ENCODE data around the gene GFOD2. TPM values are rescaled to one million over a fixed set of nuclear protein-coding genes. Genes with fewer than 3 reads are reported as not detected.

GFOD2 gene
- total and polyA plus RNA-seq, 2 of the 8 experiments (the other 6 are each of a cell fraction or from before 2014, with no cell fraction given): 21.4 to 33.2 TPM

GRCh38 chr16:67699265-67699664 is 19.9 kb downstream of the GFOD2 start:
- no peak overlapping the region for H3K18ac ChIP-seq (ENCODE audit: extremely low read depth, low read length)
- H3K27me3 ChIP-seq (replicated peaks in 1 of 4; ENCODE audit: control insufficient read depth in 3 of 4, extremely low read depth in 1 of 4, insufficient read depth in 3 of 4, low read length in 3 of 4): no peaks in the 10 kb centered on the region
- H4K8ac ChIP-seq (ENCODE audit: extremely low read depth, insufficient read depth, low read length): no peak overlapping the region
- H3K9ac ChIP-seq (replicated peaks in 1 of 4; ENCODE audit: extremely low read depth in 1 of 4, low read depth in 3 of 4, low read length in 3 of 4): no peak overlapping the region
- no peak overlapping the region for H3K4me2 ChIP-seq (ENCODE audit: insufficient read depth in 1 of 2, low read depth in 2 of 2, low read length in 2 of 2)
- no peak overlapping the region for H4K5ac ChIP-seq (ENCODE audit: insufficient read length, low read depth, low read length)
- H3K79me2 ChIP-seq (ENCODE audit: control insufficient read depth in 1 of 2, insufficient read depth in 2 of 2, low read length in 2 of 2): peaks cover 0 to 18% of the 10 kb centered on the region in 2 experiments; a peak in 2 of 4 replicates
- H3K36me3 ChIP-seq (ENCODE audit: control insufficient read depth in 2 of 4, insufficient read depth in 4 of 4, low read length in 3 of 4): peaks cover 0 to 3% (median 0%) of the 10 kb centered on the region in 4 experiments; a peak in 1 of 8 replicates
- no peak overlapping the region for H2BK15ac ChIP-seq (ENCODE audit: low read length)
- no peak overlapping the region for H3K4me3 ChIP-seq (ENCODE audit: extremely low read depth in 1 of 4, insufficient read depth in 2 of 4, low read depth in 3 of 4, low read length in 4 of 4)
- ChIA-PET CTCF (ENCODE audit: partially characterized antibody) (interaction anchor here (0.8 kb wide), 1 partner anchor 26 kb away, joined by 3 read pairs; no protein-coding TSS in a partner anchor), POLR2A (ENCODE audit: partially characterized antibody) (no interaction called here)
- no peak overlapping the region for H2AK5ac ChIP-seq (ENCODE audit: low read depth, low read length)
- H3K4ac ChIP-seq (replicated peaks; ENCODE audit: insufficient read length, low read depth, low read length): no peak overlapping the region
- no peak overlapping the region for H3K14ac ChIP-seq (ENCODE audit: insufficient read length)
- H3K9me3 ChIP-seq (ENCODE audit: insufficient read depth in 2 of 2, low read depth in 1 of 2, low read length in 1 of 2): peaks cover 0 to 4% of the 10 kb centered on the region in 2 experiments; a peak in 1 of 4 replicates
- H4K20me1 ChIP-seq (replicated peaks in 1 of 2; ENCODE audit: control insufficient read depth in 1 of 2, insufficient read depth in 2 of 2, low read length in 2 of 2): peaks cover 0 to 7% of the 10 kb centered on the region in 2 experiments
- H2BK20ac ChIP-seq (ENCODE audit: low read length): no peak overlapping the region
- H2BK120ac ChIP-seq (replicated peaks; ENCODE audit: low read depth, low read length): no peak overlapping the region
- DNase-seq (ENCODE audit: low read depth in 1 of 2, low spot score in 2 of 2) (no peak), FAIRE-seq (no peak)
- peaks cover 0 to 3% (median 2%) of the 10 kb centered on the region in 4 experiments; a peak in 1 of 7 replicates for H3K4me1 ChIP-seq (replicated peaks in 1 of 4; ENCODE audit: control insufficient read depth in 3 of 4, insufficient read depth in 4 of 4, low read length in 3 of 4)
- H4K91ac ChIP-seq (replicated peaks; ENCODE audit: insufficient read length, low read length): no peak overlapping the region
- H3K56ac ChIP-seq (replicated peaks; ENCODE audit: insufficient read length, low read depth, low read length): no peak overlapping the region
- H3K79me1 ChIP-seq (ENCODE audit: low read depth, low read length): peaks cover 7% of the 10 kb centered on the region; the same call in 1 of the 2 replicates
- H2BK12ac ChIP-seq (ENCODE audit: low read depth, low read length): no peak overlapping the region
- no peak overlapping the region for H3K23ac ChIP-seq (ENCODE audit: insufficient read length)
- 98% methylated on average over 7 of the region's 7 CpGs; no CpG with 5 or more reads in 1 of the 2 experiments for WGBS, 2 experiments (ENCODE audit: extremely low coverage in 1 of 2, insufficient coverage in 1 of 2, insufficient read length in 1 of 2, insufficient replicate concordance in 2 of 2, low coverage in 1 of 2, low lambda C conversion rate in 2 of 2, missing lambda C conversion rate in 1 of 2)
- H2AFZ ChIP-seq (ENCODE audit: low read length): no peak overlapping the region
- H3K23me2 ChIP-seq (ENCODE audit: low read depth, low read length): no peaks in the 10 kb centered on the region
- no peak overlapping the region for H2BK5ac ChIP-seq (ENCODE audit: low read depth, low read length)
- no peak overlapping the region for H3K27ac ChIP-seq (ENCODE audit: low read depth, low read length)
- TF ChIP-seq NRF1 (IDR thresholded peaks at IDR 0.05; ENCODE audit: low read depth, low read length) (no peak), JUN (IDR thresholded peaks at IDR 0.05; ENCODE audit: low read depth, low read length) (no peak), SP1 (IDR thresholded peaks at IDR 0.05; ENCODE audit: low read depth, low read length) (no peak), EP300 (IDR thresholded peaks at IDR 0.05; ENCODE audit: borderline replicate concordance in 1 of 2, low read depth in 2 of 2, low read length in 2 of 2) (no peak)

All from H1 (cell line).